Ovary (tissue), 9 donors: Measurements from ENCODE around the gene PSMD12. TPM values are rescaled to one million over a fixed set of nuclear protein-coding genes. Genes with fewer than 3 reads are reported as not detected.

ENCODE experiments used
- DNase-seq, 5 donors: peaks; one replicate each; pipeline ENCODE4 v3.0.0-alpha.2; 2019 to 2020
- H3K27ac ChIP-seq, 2 donors: fragments of 200-600 bp; one replicate each; pipeline versions ENCODE4 v1.5.1 to v1.8.0; 2019 to 2022
- H3K27me3 ChIP-seq: fragments of 200-600 bp; one replicate; pipeline ENCODE4 v1.8.0; 2022
- H3K36me3 ChIP-seq: fragments of 200-600 bp; sonication (generic); one replicate; pipeline ENCODE4 v1.5.1; 2019
- H3K4me1 ChIP-seq: one replicate; pipeline ENCODE4 v1.8.1; 2013; ENCODE audit warnings: mild to moderate bottlenecking, moderate library complexity; ENCODE audit not compliant: insufficient read depth
- H3K4me3 ChIP-seq: fragments of 200-600 bp; sonication (generic); one replicate; pipeline ENCODE4 v1.5.1; 2017
- H3K9me3 ChIP-seq, 2 donors: fragments of 200-600 bp in 1 of 2; sonication (generic) in 1 of 2; one replicate each; pipeline versions ENCODE4 v1.5.1 to v1.8.1; 2013 to 2019; ENCODE audit warnings: mild to moderate bottlenecking in 1 of 2, moderate library complexity in 1 of 2
- CTCF ChIP-seq, 3 donors: fragments of 450-650 bp in 2 of 3; fragments of 200-600 bp in 1 of 3; IDR thresholded peaks; one replicate each; pipeline versions ENCODE4 v1.5.1 to v1.8.0; 2016 to 2022; ENCODE audit warnings: antibody characterized with exemption in 3 of 3, mild to moderate bottlenecking in 1 of 3
- EP300 ChIP-seq: sonication (generic); formaldehyde crosslinking; IDR thresholded peaks from one replicate; pipeline ENCODE4 v1.6.1; 2017; ENCODE audit warnings: antibody characterized with exemption
- POLR2A ChIP-seq: fragments of 450-650 bp; IDR thresholded peaks from one replicate; pipeline ENCODE4 v1.6.1; 2017; ENCODE audit warnings: antibody characterized with exemption, mild to moderate bottlenecking, moderate library complexity
- WGBS, 3 donors: extraction: QIAGEN DNeasy Blood & Tissue Kit in 1 of 3; methylation state at CpG; one replicate each; pipeline versions ENCODE4 v1.1.5 to v1.1.7; 2013 to 2017; 5-methylcytosine and 5-hydroxymethylcytosine counted together
- intact Hi-C, 4 donors: fragments of 100-400 bp; cut with DNase I; formaldehyde crosslinking; loops; one replicate each; pipeline versions ENCODE4 v1.11.0 to v1.15.1; 2022 to 2023
- polyA plus RNA-seq, 2 donors: library from polyadenylated mRNA; stranded (reverse); fragments of 200-250 nt in 1 of 2; fragments of 350-450 nt in 1 of 2; fragmentation: Illumina TruSeq in 1 of 2; extraction: RNeasy Lipid Tissue Mini Kit (QIAGEN cat#74804) in 1 of 2; gene quantifications; one replicate each; pipeline ENCODE4 v1.2.3, GENCODE V29; 2013 to 2014
- total RNA-seq, 7 donors: library from RNA; depleted of rRNA in 2 of 7; stranded (reverse); fragments of >200 nt in 2 of 7; fragmentation: NEBNext Ultra II Directional in 3 of 7; extraction: Animal tissue kit (Norgen Biotek cat#: 25700) in 3 of 7; gene quantifications; one replicate each; pipeline versions ENCODE4 v1.1.0 to v1.2.4, GENCODE V29; 2016 to 2023
- donor health status: DM: no; HTN: no; CAD: no; lungs with moderate emphysema.
- donor health status: DM: no; HTN: no; CAD: no.
- donor health status: Bipolar disorder and iron deficiency.
- donor health status: DM: yes; HTN: yes; CAD: no.
- donor health status: DM: no; HTN: no; CAD: no.
- donor health status: DM: yes; HTN: yes; CAD: no.

Gene PSMD12
- total and polyA plus RNA-seq, 9 donors: 12.4 to 41.7 (median 36.8) TPM

DNA sequence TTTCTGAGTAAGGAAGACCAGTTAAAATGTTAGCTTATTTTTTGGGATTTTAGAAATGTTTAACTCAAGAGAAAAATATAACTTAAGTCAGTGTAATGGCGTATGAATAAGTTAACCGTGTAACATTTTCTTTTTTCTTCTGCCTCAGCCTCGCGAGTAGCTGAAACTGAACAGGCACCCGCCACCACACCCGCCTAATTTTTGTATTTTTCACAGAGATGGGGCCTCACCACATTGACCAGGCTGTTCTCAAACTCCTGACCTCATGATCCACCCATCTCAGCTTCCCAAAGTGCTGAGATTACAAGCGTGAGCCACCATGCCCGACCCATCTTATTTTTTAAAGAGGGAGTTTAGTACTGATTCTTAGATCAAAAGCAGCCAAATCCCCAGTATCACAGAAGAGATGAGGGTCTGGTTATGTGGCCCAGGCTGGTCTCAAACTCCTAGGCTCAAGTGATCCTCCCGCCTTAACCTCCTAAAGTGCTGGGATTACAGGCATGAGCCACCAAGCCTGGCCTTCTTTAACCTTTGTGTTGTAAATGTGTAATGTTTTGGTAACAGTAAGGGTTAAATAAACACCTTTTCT, 27.5 kb upstream of the PSMD12 start:
- no peaks in the 10 kb centered on the region for H3K36me3 ChIP-seq
- peaks cover 3% of the 10 kb centered on the region for H3K4me1 ChIP-seq
- TF ChIP-seq EP300 (no peak), POLR2A (no peak), CTCF (IDR thresholded peaks at IDR 0.05) (no peak)
- intact Hi-C loops: no loop called here
- H3K9me3 ChIP-seq: no peaks in the 10 kb centered on the region
- no peak overlapping the region for H3K27ac ChIP-seq
- H3K4me3 ChIP-seq: no peak overlapping the region
- 90 to 96% (median 96%) methylated on average over 9 of the region's 9 CpGs for WGBS, 3 donors
- no peak for DNase-seq
- no peaks in the 10 kb centered on the region for H3K27me3 ChIP-seq

- Histone ChIP-seq H3K9me3 (no peaks in the 10 kb centered on the region), H3K27ac (no peak overlapping the region), H3K4me1 (peaks cover 3% of the 10 kb centered on the region), H3K27me3 (no peaks in the 10 kb centered on the region), H3K36me3 (no peaks in the 10 kb centered on the region), H3K4me3 (no peak overlapping the region)
- intact Hi-C loops: no loop called here
- TF ChIP-seq POLR2A: no peak
- TF ChIP-seq EP300: no peak
- no peak for TF ChIP-seq CTCF (IDR thresholded peaks at IDR 0.05)
- DNase-seq: no peak
- 94 to 98% (median 98%) methylated on average over 6 of the region's 6 CpGs for WGBS, 3 donors
These were observed 25.7 kb upstream of the PSMD12 start for GRCh38 chr17:67392111-67392510.

DNA sequence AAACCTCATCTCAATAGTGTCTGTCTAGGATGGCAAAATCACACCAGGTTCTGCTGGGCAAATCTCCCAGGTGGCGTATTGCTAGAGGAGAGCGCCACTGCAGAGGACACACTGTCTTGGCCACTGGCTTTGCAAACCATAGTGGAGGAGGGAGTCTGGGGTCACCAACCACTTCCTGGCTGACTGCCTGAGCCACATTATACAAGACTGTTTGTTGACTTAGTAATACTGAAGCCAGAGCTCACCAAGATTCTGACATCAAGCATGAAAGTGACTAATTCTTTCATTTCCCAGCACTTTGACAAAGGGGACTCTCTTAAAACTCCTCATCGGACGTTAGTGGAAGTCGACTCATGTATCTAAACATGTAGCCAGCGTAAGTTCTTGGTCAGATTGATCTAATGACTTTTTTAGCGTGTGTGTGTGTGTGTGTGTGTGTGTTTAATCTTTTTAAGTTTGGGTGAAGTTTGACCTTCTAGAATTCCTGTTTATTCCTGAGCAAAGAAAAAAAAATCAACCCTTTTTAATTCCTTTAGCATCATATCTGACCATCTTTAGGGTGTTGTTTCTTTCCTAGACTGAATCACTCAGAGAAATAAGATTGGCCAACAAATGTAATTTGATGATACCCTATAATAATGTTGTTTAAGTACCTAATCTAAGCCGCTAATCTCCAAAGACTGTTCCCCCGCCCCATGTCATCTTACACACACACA, 24.4 kb upstream of the PSMD12 start:
- DNase-seq: peak in 1 of 5 donors; percentile 37
- no peak overlapping the region for H3K27ac ChIP-seq
- TF ChIP-seq POLR2A: no peak
- TF ChIP-seq EP300: no peak
- no peak for TF ChIP-seq CTCF (IDR thresholded peaks at IDR 0.05)
- 59 to 71% (median 65%) methylated on average over 9 of the region's 9 CpGs for WGBS, 3 donors
- H3K4me1 ChIP-seq: peaks cover 3% of the 10 kb centered on the region
- no peak overlapping the region for H3K4me3 ChIP-seq
- no peaks in the 10 kb centered on the region for H3K36me3 ChIP-seq
- no peaks in the 10 kb centered on the region for H3K9me3 ChIP-seq
- no peaks in the 10 kb centered on the region for H3K27me3 ChIP-seq
- intact Hi-C loops: no loop called here

GRCh38 chr17:67390006-67390645, 23.7 kb upstream of the PSMD12 start:
- H3K27me3 ChIP-seq: no peaks in the 10 kb centered on the region
- intact Hi-C loops: no loop called here
- 84 to 86% (median 85%) methylated on average over 6 of the region's 6 CpGs for whole genome bisulfite sequencing, 3 donors
- no peak overlapping the region for H3K27ac ChIP-seq
- H3K4me1 ChIP-seq: peaks cover 3% of the 10 kb centered on the region
- H3K9me3 ChIP-seq: no peaks in the 10 kb centered on the region
- TF ChIP-seq POLR2A (no peak), CTCF (IDR thresholded peaks at IDR 0.05) (no peak), EP300 (no peak)
- no peak overlapping the region for H3K4me3 ChIP-seq
- no peaks in the 10 kb centered on the region for H3K36me3 ChIP-seq
- DNase-seq: no peak
